Memory B cell (primary cell): ENCODE measurements around the gene PCGF5.
A peak's percentile ranks its signal among the peaks of the same experiment; 100 is the strongest.

Source experiments
- ATAC-seq: fragments of 150-1000 bp; cut with Tn5 transposase; 2 replicates; pipeline ENCODE4 v1.10.0; 2021; ENCODE audit warnings: low read depth, mild to moderate bottlenecking, moderate library complexity
- DNase-seq, 2 donors: peaks; one replicate each; pipeline ENCODE4 v3.0.0; 2022; ENCODE audit warnings: low spot score in 2 of 2
- H3K27ac Mint-ChIP-seq: one replicate; pipeline ENCODE4 v1.8.0; 2022; ENCODE audit warnings: mild to moderate bottlenecking, moderate library complexity, mixed read lengths
- H3K27me3 Mint-ChIP-seq: one replicate; pipeline ENCODE4 v1.8.0; 2022; ENCODE audit warnings: mixed read lengths
- H3K36me3 Mint-ChIP-seq: one replicate; pipeline ENCODE4 v1.8.0; 2022; ENCODE audit warnings: mild to moderate bottlenecking, mixed read lengths
- H3K4me1 Mint-ChIP-seq: one replicate; pipeline ENCODE4 v1.8.0; 2022; ENCODE audit warnings: mixed read lengths
- H3K4me3 Mint-ChIP-seq: one replicate; pipeline ENCODE4 v1.8.0; 2022; ENCODE audit warnings: mild to moderate bottlenecking, moderate library complexity, mixed read lengths
- H3K9me3 Mint-ChIP-seq: one replicate; pipeline ENCODE4 v1.8.0; 2022; ENCODE audit warnings: mixed read lengths

Gene PCGF5

GRCh38 chr10:91198781-91199180 lies 21.7 kb upstream of the PCGF5 start:
- Mint-ChIP-seq H3K27me3 (no peaks in the 10 kb centered on the region), H3K4me1 (peaks cover 64% of the 10 kb centered on the region), H3K9me3 (peaks cover 3% of the 10 kb centered on the region), H3K36me3 (peaks cover 11% of the 10 kb centered on the region), H3K4me3 (peak overlapping the region; percentile 16), H3K27ac (peak overlapping the region; percentile 87)
- ATAC-seq: peak; percentile 71
- DNase-seq: peak in 1 of 2 donors; percentile 50

- DNase-seq (no peak), ATAC-seq (no peak)
- peak overlapping the region; percentile 87 for H3K27ac Mint-ChIP-seq
- H3K27me3 Mint-ChIP-seq: no peaks in the 10 kb centered on the region
- H3K36me3 Mint-ChIP-seq: peaks cover 7% of the 10 kb centered on the region
- peak overlapping the region; percentile 58 for H3K4me3 Mint-ChIP-seq
- H3K4me1 Mint-ChIP-seq: peaks cover 63% of the 10 kb centered on the region
- H3K9me3 Mint-ChIP-seq: peaks cover 1% of the 10 kb centered on the region
Measured at GRCh38 chr10:91200314-91201212, 19.9 kb upstream of the PCGF5 start.

GRCh38 chr10:91201213-91201996 lies 19.1 kb upstream of the PCGF5 start:
- H3K27me3 Mint-ChIP-seq: no peaks in the 10 kb centered on the region
- H3K4me1 Mint-ChIP-seq: peaks cover 66% of the 10 kb centered on the region
- peak; percentile 82 for ATAC-seq
- H3K4me3 Mint-ChIP-seq: peak overlapping the region; percentile 61
- DNase-seq: peak; percentile 36 to 66
- peaks cover 7% of the 10 kb centered on the region for H3K36me3 Mint-ChIP-seq
- H3K9me3 Mint-ChIP-seq: peaks cover 1% of the 10 kb centered on the region
- H3K27ac Mint-ChIP-seq: peak overlapping the region; percentile 87

- Mint-ChIP-seq H3K27me3 (no peaks in the 10 kb centered on the region), H3K36me3 (no peaks in the 10 kb centered on the region), H3K4me1 (peaks cover 58% of the 10 kb centered on the region), H3K27ac (peak overlapping the region; percentile 68), H3K9me3 (no peaks in the 10 kb centered on the region), H3K4me3 (peak overlapping the region; percentile 30)
- ATAC-seq (peak; percentile 35), DNase-seq (no peak)
Measured at GRCh38 chr10:91206427-91206826, 14.0 kb upstream of the PCGF5 start.

GRCh38 chr10:91206837-91207474 lies 13.5 kb upstream of the PCGF5 start:
- no peaks in the 10 kb centered on the region for H3K9me3 Mint-ChIP-seq
- H3K36me3 Mint-ChIP-seq: no peaks in the 10 kb centered on the region
- H3K27ac Mint-ChIP-seq: peak overlapping the region; percentile 68
- peak overlapping the region; percentile 30 for H3K4me3 Mint-ChIP-seq
- H3K27me3 Mint-ChIP-seq: no peaks in the 10 kb centered on the region
- ATAC-seq (no peak), DNase-seq (no peak)
- H3K4me1 Mint-ChIP-seq: peaks cover 60% of the 10 kb centered on the region

GRCh38 chr10:91208642-91209041 lies 11.8 kb upstream of the PCGF5 start:
- no peak overlapping the region for H3K4me3 Mint-ChIP-seq
- H3K9me3 Mint-ChIP-seq: no peaks in the 10 kb centered on the region
- no peaks in the 10 kb centered on the region for H3K27me3 Mint-ChIP-seq
- H3K4me1 Mint-ChIP-seq: peaks cover 55% of the 10 kb centered on the region
- H3K36me3 Mint-ChIP-seq: no peaks in the 10 kb centered on the region
- no peak for ATAC-seq
- H3K27ac Mint-ChIP-seq: no peak overlapping the region
- no peak for DNase-seq

- H3K27ac Mint-ChIP-seq: peak overlapping the region; percentile 93
- DNase-seq (no peak), ATAC-seq (peak; percentile 12)
- H3K27me3 Mint-ChIP-seq: no peaks in the 10 kb centered on the region
- H3K9me3 Mint-ChIP-seq: no peaks in the 10 kb centered on the region
- H3K4me1 Mint-ChIP-seq: peaks cover 57% of the 10 kb centered on the region
- H3K36me3 Mint-ChIP-seq: no peaks in the 10 kb centered on the region
- peak overlapping the region; percentile 30 for H3K4me3 Mint-ChIP-seq
Measured at GRCh38 chr10:91210014-91210413, 10.4 kb upstream of the PCGF5 start.

GRCh38 chr10:91210435-91210834 lies 10.0 kb upstream of the PCGF5 start:
- peak in 1 of 2 donors; percentile 54 for DNase-seq
- peak overlapping the region; percentile 30 for H3K4me3 Mint-ChIP-seq
- peak; percentile 88 for ATAC-seq

GRCh38 chr10:91211675-91212074 lies 8.8 kb upstream of the PCGF5 start:
- Mint-ChIP-seq H3K27me3 (no peaks in the 10 kb centered on the region), H3K27ac (no peak overlapping the region), H3K36me3 (peaks cover 2% of the 10 kb centered on the region), H3K4me3 (no peak overlapping the region), H3K4me1 (peaks cover 56% of the 10 kb centered on the region), H3K9me3 (no peaks in the 10 kb centered on the region)
- DNase-seq (no peak), ATAC-seq (no peak)

More at GRCh38 chr10:91210435-91210834, 10.0 kb upstream of the PCGF5 start:
- peaks cover 56% of the 10 kb centered on the region for H3K4me1 Mint-ChIP-seq
- peak overlapping the region; percentile 93 for H3K27ac Mint-ChIP-seq
- H3K27me3 Mint-ChIP-seq: no peaks in the 10 kb centered on the region
- no peaks in the 10 kb centered on the region for H3K9me3 Mint-ChIP-seq
- no peaks in the 10 kb centered on the region for H3K36me3 Mint-ChIP-seq

GRCh38 chr10:91214911-91215310 lies 5.6 kb upstream of the PCGF5 start:
- Mint-ChIP-seq H3K4me1 (peaks cover 41% of the 10 kb centered on the region), H3K27me3 (no peaks in the 10 kb centered on the region), H3K36me3 (peaks cover 2% of the 10 kb centered on the region), H3K4me3 (no peak overlapping the region), H3K27ac (peak overlapping the region; percentile 71), H3K9me3 (no peaks in the 10 kb centered on the region)
- DNase-seq: no peak
- ATAC-seq: peak; percentile 41

- H3K9me3 Mint-ChIP-seq: no peaks in the 10 kb centered on the region
- no peak overlapping the region for H3K27ac Mint-ChIP-seq
- peaks cover 2% of the 10 kb centered on the region for H3K36me3 Mint-ChIP-seq
Measured at GRCh38 chr10:91215384-91215783, 5.1 kb upstream of the PCGF5 start.

GRCh38 chr10:91219371-91220193 lies 881 bp upstream of the PCGF5 start:
- DNase-seq (no peak), ATAC-seq (no peak)
- Mint-ChIP-seq H3K4me1 (peaks cover 38% of the 10 kb centered on the region), H3K36me3 (peaks cover 2% of the 10 kb centered on the region), H3K9me3 (no peaks in the 10 kb centered on the region), H3K4me3 (peak overlapping the region; percentile 82), H3K27ac (peak overlapping the region; percentile 93), H3K27me3 (no peaks in the 10 kb centered on the region)

More at GRCh38 chr10:91215384-91215783, 5.1 kb upstream of the PCGF5 start:
- Mint-ChIP-seq H3K4me1 (peaks cover 36% of the 10 kb centered on the region), H3K4me3 (no peak overlapping the region), H3K27me3 (no peaks in the 10 kb centered on the region)
- DNase-seq (no peak), ATAC-seq (peak; percentile 9)
